Prostate gland (tissue), 2 donors: ENCODE data around the gene GDF15. TPM values are rescaled to one million over a fixed set of nuclear protein-coding genes. Genes with fewer than 3 reads are reported as not detected.
"Not testable (repeated sequence)": the region's sequence is repeated elsewhere in the genome, so short reads cannot be mapped to it uniquely, and the experiment has no call there.

Experiments used
- DNase-seq: peaks from one replicate; pipeline ENCODE4 v3.0.0-alpha.2; 2019; ENCODE audit warnings: low spot score
- H3K27ac ChIP-seq, 2 donors: fragments of 200-600 bp; sonication (generic); 2 replicates each; pipeline ENCODE4 v1.5.1; 2017 to 2019
- H3K27me3 ChIP-seq: fragments of 200-600 bp; sonication (generic); replicated peaks from 2 replicates; pipeline ENCODE4 v1.5.1; 2019; ENCODE audit not compliant: insufficient read depth
- H3K36me3 ChIP-seq, 2 donors: fragments of 200-600 bp; sonication (generic); 1 replicate in 1 of 2; 2 replicates in 1 of 2; pipeline versions ENCODE4 v1.5.1 to v1.8.1; 2017 to 2019
- H3K4me1 ChIP-seq: fragments of 200-600 bp; sonication (generic); replicated peaks from 2 replicates; pipeline ENCODE4 v1.5.1; 2019
- H3K4me3 ChIP-seq, 2 donors: fragments of 200-600 bp; sonication (generic); 2 replicates each; pipeline ENCODE4 v1.5.1; 2017 to 2019
- H3K9me3 ChIP-seq: fragments of 200-600 bp; sonication (generic); 2 replicates; pipeline ENCODE4 v1.5.1; 2017
- POLR2A ChIP-seq: fragments of 450-650 bp; IDR thresholded peaks from one replicate; pipeline ENCODE4 v1.6.1; 2016; ENCODE audit warnings: antibody characterized with exemption, mild to moderate bottlenecking
- POLR2AphosphoS5 ChIP-seq: sonication (generic); formaldehyde crosslinking; IDR thresholded peaks from one replicate; pipeline ENCODE4 v1.6.1; 2017; ENCODE audit warnings: antibody characterized with exemption
- WGBS: methylation state at CpG from one replicate; pipeline ENCODE4 v1.1.5; 2018; 5-methylcytosine and 5-hydroxymethylcytosine counted together
- intact Hi-C: fragments of 100-400 bp; cut with DNase I; formaldehyde crosslinking; loops from one replicate; pipeline ENCODE4 v1.14.2; 2022
- total RNA-seq, 2 donors: library from RNA; depleted of rRNA; stranded (reverse); fragments of >200 nt; gene quantifications; one replicate each; pipeline ENCODE4 v1.1.0, GENCODE V29; 2016
- TF ChIP-seq, protein P1 (sequence below), 4 experiments: fragments of 200-600 bp in 2 of 4; fragments of 450-650 bp in 2 of 4; sonication (generic) in 2 of 4; IDR thresholded peaks; 1 replicate in 3 of 4; 2 replicates in 1 of 4; pipeline ENCODE4 v1.5.1; 2016 to 2019; ENCODE audit warnings: antibody characterized with exemption in 4 of 4, mild to moderate bottlenecking in 2 of 4, moderate library complexity in 2 of 4

Gene GDF15
- total RNA-seq, 2 donors from 2014 or later = 49.6 to 136 TPM

DNA sequence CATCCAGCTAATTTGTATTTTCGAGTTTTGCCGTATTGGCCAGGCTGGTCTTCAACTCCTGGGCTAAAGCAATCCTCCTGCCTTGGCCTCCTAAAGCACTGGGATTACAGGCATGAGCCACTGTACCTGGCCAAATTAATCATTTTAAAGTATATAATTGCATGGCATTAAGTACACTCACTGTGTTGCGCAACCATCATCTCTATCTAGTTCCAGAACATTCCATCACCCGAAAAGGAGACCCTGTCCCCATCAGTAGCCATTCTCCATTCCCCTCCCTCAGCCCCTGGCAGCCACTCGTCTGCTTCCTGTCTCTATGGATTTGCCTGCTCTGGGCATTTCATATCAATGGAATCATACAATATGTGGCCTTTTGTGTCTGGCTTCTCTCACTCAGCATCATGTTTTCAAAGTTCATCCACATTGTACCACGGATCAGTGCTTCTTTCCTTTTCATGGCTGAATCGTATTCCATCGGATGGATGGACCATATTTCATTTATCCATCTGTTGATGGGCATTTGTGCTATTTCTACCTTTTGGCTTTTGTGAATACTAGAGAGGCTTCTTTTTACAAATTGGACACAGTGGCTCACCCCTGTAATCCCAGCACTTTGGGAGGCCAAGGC lies 32.5 kb upstream of the GDF15 start:
- Histone ChIP-seq H3K27me3 (no peaks in the 10 kb centered on the region), H3K9me3 (no peaks in the 10 kb centered on the region), H3K36me3 (no peaks in the 10 kb centered on the region), H3K4me3 (no peak overlapping the region), H3K27ac (no peak overlapping the region), H3K4me1 (peaks cover 8% of the 10 kb centered on the region)
- TF ChIP-seq, protein P1, sequence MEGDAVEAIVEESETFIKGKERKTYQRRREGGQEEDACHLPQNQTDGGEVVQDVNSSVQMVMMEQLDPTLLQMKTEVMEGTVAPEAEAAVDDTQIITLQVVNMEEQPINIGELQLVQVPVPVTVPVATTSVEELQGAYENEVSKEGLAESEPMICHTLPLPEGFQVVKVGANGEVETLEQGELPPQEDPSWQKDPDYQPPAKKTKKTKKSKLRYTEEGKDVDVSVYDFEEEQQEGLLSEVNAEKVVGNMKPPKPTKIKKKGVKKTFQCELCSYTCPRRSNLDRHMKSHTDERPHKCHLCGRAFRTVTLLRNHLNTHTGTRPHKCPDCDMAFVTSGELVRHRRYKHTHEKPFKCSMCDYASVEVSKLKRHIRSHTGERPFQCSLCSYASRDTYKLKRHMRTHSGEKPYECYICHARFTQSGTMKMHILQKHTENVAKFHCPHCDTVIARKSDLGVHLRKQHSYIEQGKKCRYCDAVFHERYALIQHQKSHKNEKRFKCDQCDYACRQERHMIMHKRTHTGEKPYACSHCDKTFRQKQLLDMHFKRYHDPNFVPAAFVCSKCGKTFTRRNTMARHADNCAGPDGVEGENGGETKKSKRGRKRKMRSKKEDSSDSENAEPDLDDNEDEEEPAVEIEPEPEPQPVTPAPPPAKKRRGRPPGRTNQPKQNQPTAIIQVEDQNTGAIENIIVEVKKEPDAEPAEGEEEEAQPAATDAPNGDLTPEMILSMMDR (IDR thresholded peaks at IDR 0.05) = no peak
- TF ChIP-seq POLR2A = no peak
- no peak for TF ChIP-seq POLR2AphosphoS5
- intact Hi-C loops = no loop called here
- WGBS = 92% methylated on average over 8 of the region's 8 CpGs
- no peak for DNase-seq

DNA sequence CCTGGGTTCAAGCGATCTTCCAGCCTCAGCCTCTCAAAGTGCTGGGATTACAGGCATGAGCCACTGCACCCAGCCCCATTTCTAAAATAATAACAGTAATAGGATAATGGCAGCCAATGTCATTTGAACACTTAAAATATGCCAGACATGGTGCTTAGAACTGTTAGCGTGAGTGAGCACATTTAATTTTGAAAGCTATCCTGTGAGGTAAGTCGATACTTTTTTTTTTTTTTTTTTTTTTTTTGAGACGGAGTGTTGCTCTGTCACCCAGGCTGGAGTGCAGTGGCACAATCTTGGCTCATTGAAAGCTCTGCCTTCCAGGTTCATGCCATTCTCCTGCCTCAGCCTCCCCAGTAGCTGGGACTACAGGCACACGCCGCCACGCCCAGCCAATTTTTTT lies 31.2 kb upstream of the GDF15 start:
- H3K4me3 ChIP-seq, H3K9me3 ChIP-seq, DNase-seq, H3K27ac ChIP-seq, H3K4me1 ChIP-seq, H3K36me3 ChIP-seq, H3K27me3 ChIP-seq: not testable (repeated sequence)
- intact Hi-C loops = loop anchor here (5.0 kb wide), 1 partner anchor 38 kb away; no protein-coding TSS in a partner anchor
- 88% methylated on average over 7 of the region's 7 CpGs for WGBS

DNA sequence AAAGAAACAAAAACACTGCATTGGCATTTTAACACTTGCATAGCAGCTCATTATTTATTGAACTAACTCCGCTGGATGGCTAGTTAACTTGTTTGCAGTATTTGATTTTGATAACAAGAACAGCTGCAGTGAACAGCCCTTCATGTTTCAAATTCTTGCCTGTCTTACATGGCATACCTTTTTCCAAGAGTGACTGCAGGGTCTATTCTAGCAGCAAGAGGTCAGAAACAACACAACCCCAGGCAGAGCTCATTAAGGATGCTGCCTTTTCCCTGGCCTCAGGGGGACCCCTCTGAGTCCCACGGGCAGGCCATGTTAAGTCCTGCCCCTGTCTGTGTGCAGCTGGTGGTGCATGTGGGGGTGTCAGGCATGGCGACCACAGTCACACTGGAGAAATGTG lies 28.9 kb upstream of the GDF15 start:
- no peak for DNase-seq
- WGBS = 91% methylated on average over 3 of the region's 3 CpGs
- TF ChIP-seq POLR2A = no peak
- TF ChIP-seq, protein P1 (IDR thresholded peaks at IDR 0.05) = no peak
- no peak for TF ChIP-seq POLR2AphosphoS5
- Histone ChIP-seq H3K36me3 (no peaks in the 10 kb centered on the region), H3K9me3 (no peaks in the 10 kb centered on the region), H3K4me1 (peaks cover 8% of the 10 kb centered on the region), H3K27ac (no peak overlapping the region), H3K4me3 (no peak overlapping the region), H3K27me3 (no peaks in the 10 kb centered on the region)
- intact Hi-C loops = loop anchor here (5.0 kb wide), 1 partner anchor 35 kb away; no protein-coding TSS in a partner anchor

DNA sequence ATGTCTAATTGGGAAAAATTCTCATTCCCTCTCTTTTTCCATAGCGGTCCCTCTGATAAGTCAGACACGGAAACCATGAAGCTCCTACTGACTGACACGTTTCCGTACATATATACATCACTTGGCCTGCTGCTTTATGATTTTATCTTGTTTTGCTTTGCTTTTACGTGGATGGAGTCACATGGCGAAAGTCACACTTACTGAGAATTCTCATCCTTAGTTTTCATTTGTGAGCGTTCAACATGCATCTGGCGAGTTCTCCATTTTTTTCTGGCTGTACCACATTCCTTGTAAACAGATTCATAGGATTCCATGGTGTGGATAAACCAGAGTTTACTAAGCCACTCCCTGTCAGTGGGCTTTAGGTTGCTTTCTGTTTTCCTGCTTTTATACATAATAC lies 24.3 kb upstream of the GDF15 start:
- Histone ChIP-seq H3K27ac (no peak overlapping the region), H3K4me1 (peaks cover 4% of the 10 kb centered on the region), H3K27me3 (no peaks in the 10 kb centered on the region), H3K9me3 (no peaks in the 10 kb centered on the region), H3K4me3 (no peak overlapping the region), H3K36me3 (no peaks in the 10 kb centered on the region)
- TF ChIP-seq POLR2A (no peak), POLR2AphosphoS5 (no peak)
- TF ChIP-seq, protein P1 (IDR thresholded peaks at IDR 0.05) = no peak
- no peak for DNase-seq
- intact Hi-C loops = no loop called here
- 89% methylated on average over 8 of the region's 8 CpGs for WGBS

DNA sequence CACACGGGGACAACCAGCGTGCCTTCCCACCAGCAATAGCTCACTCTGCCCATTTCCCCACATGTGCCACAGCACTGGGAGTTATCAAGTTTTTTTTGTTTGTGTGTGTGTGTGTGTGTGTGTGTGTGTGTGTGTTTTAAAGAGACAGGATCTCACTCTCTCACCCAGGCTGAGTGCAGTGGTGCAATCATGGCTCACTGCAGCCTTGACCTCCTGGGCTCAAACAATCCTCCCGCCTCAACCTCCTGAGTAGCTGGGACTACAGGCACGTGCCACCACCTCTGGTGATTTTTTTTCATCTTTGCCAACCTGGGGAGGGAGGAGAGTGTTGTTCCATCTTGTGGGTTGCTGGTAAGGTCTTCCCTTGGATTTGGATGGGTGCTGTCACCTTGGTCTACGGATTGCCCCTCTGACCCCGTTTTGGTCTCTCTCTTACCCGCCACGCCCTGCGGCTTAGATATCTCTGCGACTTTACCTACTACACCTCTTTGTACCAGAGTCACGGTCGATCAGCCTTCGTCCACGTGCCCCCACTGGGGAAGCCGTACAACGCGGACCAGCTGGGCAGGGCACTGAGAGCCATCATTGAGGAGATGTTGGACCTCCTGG lies 22.9 kb upstream of the GDF15 start:
- no peak overlapping the region for H3K4me3 ChIP-seq
- peak overlapping the region; percentile 89 to 91 for H3K27ac ChIP-seq
- H3K27me3 ChIP-seq = no peaks in the 10 kb centered on the region
- intact Hi-C loops = no loop called here
- no peaks in the 10 kb centered on the region for H3K36me3 ChIP-seq
- no peaks in the 10 kb centered on the region for H3K9me3 ChIP-seq
- no peak for DNase-seq
- 90% methylated on average over 17 of the region's 17 CpGs for WGBS
- H3K4me1 ChIP-seq = no peaks in the 10 kb centered on the region
- TF ChIP-seq, protein P1 (IDR thresholded peaks at IDR 0.05) = no peak
- TF ChIP-seq POLR2AphosphoS5 = no peak
- TF ChIP-seq POLR2A = no peak
